H1 (cell line): ENCODE data around the gene HLA-DPA1. TPM values are rescaled to one million over a fixed set of nuclear protein-coding genes. Genes with fewer than 3 reads are reported as not detected.

ENCODE experiments used
- CTCF ChIA-PET: fragments of 300-600 bp; sonication (Branson Sonifier 250); formaldehyde crosslinking; loops from one replicate; lab custom pipeline; 2021; ENCODE audit not compliant: partially characterized antibody; lab: Charles Lee
- POLR2A ChIA-PET: fragments of 300-600 bp; sonication (Branson Sonifier 250); formaldehyde crosslinking; loops from one replicate; lab custom pipeline; 2021; ENCODE audit warnings: inconsistent platforms; ENCODE audit not compliant: partially characterized antibody; lab: Charles Lee
- DNase-seq, 2 experiments: peaks; one replicate each; pipeline versions ENCODE4 v3.0.0 to v3.0.0-alpha.2; 2010 to 2022; ENCODE audit warnings: low spot score in 2 of 2, low read depth in 1 of 2, mixed read lengths in 1 of 2
- FAIRE-seq: peaks from 2 replicates; lab custom pipeline; 2011; peaks lifted over from hg19 to GRCh38; lab: Jason Lieb, UNC
- H2AFZ ChIP-seq: 2 replicates; pipeline ENCODE4 v1.8.1; 2012; ENCODE audit warnings: low read length, inconsistent platforms
- H2AK5ac ChIP-seq: 2 replicates; pipeline ENCODE4 v1.6.1; 2013; ENCODE audit warnings: low read depth, low read length
- H2BK120ac ChIP-seq: replicated peaks from 2 replicates; pipeline ENCODE3; 2013; ENCODE audit warnings: low read depth, low read length, inconsistent platforms
- H2BK12ac ChIP-seq: 2 replicates; pipeline ENCODE4 v1.6.1; 2013; ENCODE audit warnings: low read depth, low read length
- H2BK15ac ChIP-seq: 2 replicates; pipeline ENCODE4 v1.6.1; 2013; ENCODE audit warnings: low read length
- H2BK20ac ChIP-seq: 2 replicates; pipeline ENCODE4 v1.6.1; 2013; ENCODE audit warnings: low read length
- H2BK5ac ChIP-seq: 2 replicates; pipeline ENCODE4 v1.6.1; 2013; ENCODE audit warnings: low read depth, low read length
- H3K14ac ChIP-seq: 2 replicates; pipeline ENCODE4 v1.6.1; 2013; ENCODE audit warnings: inconsistent platforms; ENCODE audit not compliant: insufficient read length
- H3K18ac ChIP-seq: 2 replicates; pipeline ENCODE4 v1.6.1; 2013; ENCODE audit warnings: low read length; ENCODE audit errors: extremely low read depth
- H3K23ac ChIP-seq: 2 replicates; pipeline ENCODE4 v1.6.1; 2013; ENCODE audit warnings: inconsistent platforms; ENCODE audit not compliant: insufficient read length
- H3K23me2 ChIP-seq: 2 replicates; pipeline ENCODE4 v1.6.1; 2013; ENCODE audit warnings: low read depth, low read length
- H3K27ac ChIP-seq: 2 replicates; pipeline ENCODE4 v1.6.1; 2011; ENCODE audit warnings: low read depth, low read length, inconsistent platforms
- H3K27me3 ChIP-seq, 4 experiments: replicated peaks in 1 of 4; 1 replicate in 1 of 4; 2 replicates in 3 of 4; pipeline versions ENCODE4 v1.6.1 to v1.8.1; 2011 to 2013; ENCODE audit warnings: low read length in 3 of 4, mild to moderate bottlenecking in 3 of 4, inconsistent platforms in 2 of 4, mixed read lengths in 2 of 4, moderate library complexity in 1 of 4; ENCODE audit not compliant: control insufficient read depth in 3 of 4, insufficient read depth in 3 of 4; ENCODE audit errors: extremely low read depth in 1 of 4
- H3K36me3 ChIP-seq, 4 experiments: 2 replicates each; pipeline versions ENCODE4 v1.6.1 to v1.8.1; 2011 to 2013; ENCODE audit warnings: mild to moderate bottlenecking in 4 of 4, low read length in 3 of 4, moderate library complexity in 2 of 4, control low read depth in 1 of 4, inconsistent platforms in 1 of 4; ENCODE audit not compliant: insufficient read depth in 4 of 4, control insufficient read depth in 2 of 4
- H3K4ac ChIP-seq: replicated peaks from 2 replicates; pipeline ENCODE3; 2013; ENCODE audit warnings: low read length, low read depth, mixed read lengths, inconsistent platforms; ENCODE audit not compliant: insufficient read length
- H3K4me1 ChIP-seq, 4 experiments: replicated peaks in 1 of 4; 1 replicate in 1 of 4; 2 replicates in 3 of 4; pipeline versions ENCODE4 v1.6.1 to v1.8.1; 2011 to 2013; ENCODE audit warnings: low read length in 3 of 4, inconsistent platforms in 2 of 4, mixed read lengths in 1 of 4; ENCODE audit not compliant: insufficient read depth in 4 of 4, control insufficient read depth in 3 of 4
- H3K4me2 ChIP-seq, 2 experiments: 2 replicates each; pipeline versions ENCODE4 v1.6.1 to v1.8.1; 2011 to 2013; ENCODE audit warnings: low read depth in 2 of 2, low read length in 2 of 2, control low read depth in 1 of 2, inconsistent platforms in 1 of 2, mild to moderate bottlenecking in 1 of 2; ENCODE audit not compliant: insufficient read depth in 1 of 2
- H3K4me3 ChIP-seq, 4 experiments: fragments of 200-600, 300-600 bp in 1 of 4; sonication (generic), shearing (Covaris generic), sonication (Bioruptor Twin) in 1 of 4; 2 replicates each; pipeline versions ENCODE4 v1.5.1 to v1.8.1; 2011 to 2016; ENCODE audit warnings: low read length in 4 of 4, low read depth in 3 of 4, control low read depth in 2 of 4, inconsistent platforms in 2 of 4, mild to moderate bottlenecking in 2 of 4, mixed read lengths in 1 of 4, moderate library complexity in 1 of 4; ENCODE audit not compliant: insufficient read depth in 2 of 4; ENCODE audit errors: extremely low read depth in 1 of 4
- H3K56ac ChIP-seq: replicated peaks from 2 replicates; pipeline ENCODE3; 2013; ENCODE audit warnings: low read depth, mild to moderate bottlenecking, mixed read lengths, low read length, inconsistent platforms; ENCODE audit not compliant: insufficient read length
- H3K79me1 ChIP-seq: 2 replicates; pipeline ENCODE4 v1.6.1; 2013; ENCODE audit warnings: low read depth, low read length, control low read depth
- H3K79me2 ChIP-seq, 2 experiments: 2 replicates each; pipeline versions ENCODE4 v1.6.1 to v1.8.1; 2012 to 2013; ENCODE audit warnings: low read length in 2 of 2, mild to moderate bottlenecking in 2 of 2, inconsistent platforms in 1 of 2; ENCODE audit not compliant: insufficient read depth in 2 of 2, control insufficient read depth in 1 of 2
- H3K9ac ChIP-seq, 4 experiments: replicated peaks in 1 of 4; 1 replicate in 1 of 4; 2 replicates in 3 of 4; pipeline versions ENCODE4 v1.6.1 to v1.8.1; 2011 to 2013; ENCODE audit warnings: low read depth in 3 of 4, low read length in 3 of 4, control low read depth in 2 of 4, mild to moderate bottlenecking in 2 of 4, moderate library complexity in 2 of 4, inconsistent platforms in 1 of 4; ENCODE audit errors: extremely low read depth in 1 of 4
- H3K9me3 ChIP-seq, 2 experiments: 2 replicates each; pipeline versions ENCODE4 v1.6.1 to v1.8.1; 2012 to 2013; ENCODE audit warnings: mild to moderate bottlenecking in 2 of 2, moderate library complexity in 2 of 2, control low read depth in 1 of 2, inconsistent platforms in 1 of 2, low read depth in 1 of 2, low read length in 1 of 2, mixed read lengths in 1 of 2; ENCODE audit not compliant: insufficient read depth in 2 of 2
- H4K20me1 ChIP-seq, 2 experiments: replicated peaks in 1 of 2; 2 replicates each; pipeline versions ENCODE3 to v1.8.1; 2011 to 2013; ENCODE audit warnings: inconsistent platforms in 2 of 2, low read length in 2 of 2, mild to moderate bottlenecking in 1 of 2; ENCODE audit not compliant: insufficient read depth in 2 of 2, control insufficient read depth in 1 of 2
- H4K5ac ChIP-seq: 2 replicates; pipeline ENCODE4 v1.6.1; 2013; ENCODE audit warnings: low read length, low read depth, mixed read lengths, inconsistent platforms; ENCODE audit not compliant: insufficient read length
- H4K8ac ChIP-seq: 2 replicates; pipeline ENCODE4 v1.8.0; 2013; ENCODE audit warnings: mild to moderate bottlenecking, moderate library complexity, low read length, inconsistent platforms; ENCODE audit not compliant: insufficient read depth; ENCODE audit errors: extremely low read depth
- H4K91ac ChIP-seq: replicated peaks from 2 replicates; pipeline ENCODE3; 2013; ENCODE audit warnings: low read length, mixed read lengths, inconsistent platforms; ENCODE audit not compliant: insufficient read length
- CTCF ChIP-seq, 3 experiments: IDR thresholded peaks; 1 replicate in 2 of 3; 2 replicates in 1 of 3; pipeline versions ENCODE4 v1.5.1 to v1.6.1; 2011; ENCODE audit warnings: low read length in 3 of 3, mild to moderate bottlenecking in 3 of 3, inconsistent platforms in 2 of 3, low read depth in 1 of 3, moderate library complexity in 1 of 3; ENCODE audit not compliant: insufficient read depth in 1 of 3; ENCODE audit errors: control extremely low read depth in 1 of 3
- POLR2A ChIP-seq, 2 experiments: IDR thresholded peaks; 1 replicate in 1 of 2; 2 replicates in 1 of 2; pipeline ENCODE4 v1.6.1; 2011; ENCODE audit warnings: low read depth in 2 of 2, low read length in 2 of 2, mild to moderate bottlenecking in 2 of 2; ENCODE audit errors: control extremely low read depth in 1 of 2
- POLR2AphosphoS5 ChIP-seq: IDR thresholded peaks from 2 replicates; pipeline ENCODE4 v1.6.1; 2011; ENCODE audit warnings: low read depth, low read length
- RAD21 ChIP-seq, 2 experiments: IDR thresholded peaks in 1 of 2; conservative IDR thresholded peaks in 1 of 2; 2 replicates each; pipeline ENCODE4 v1.6.1; 2011; ENCODE audit warnings: low read depth in 2 of 2, low read length in 2 of 2, improper control_type of control experiment in 1 of 2, inconsistent platforms in 1 of 2, mild to moderate bottlenecking in 1 of 2, moderate library complexity in 1 of 2
- RNF2 ChIP-seq: fragments of 200-900, 300-1000 bp; sonication (generic); IDR thresholded peaks from 2 replicates; pipeline ENCODE4 v1.7.1; 2016; ENCODE audit warnings: borderline replicate concordance, low read depth, mild to moderate bottlenecking, antibody characterized with exemption, low read length; ENCODE audit not compliant: poor library complexity, severe bottlenecking; ENCODE audit errors: missing control alignments
- RXRA ChIP-seq: IDR thresholded peaks from 2 replicates; pipeline ENCODE4 v1.6.1; 2011; ENCODE audit warnings: low read depth, mild to moderate bottlenecking, low read length, moderate library complexity; ENCODE audit not compliant: insufficient read depth
- TBP ChIP-seq: IDR thresholded peaks from 2 replicates; pipeline ENCODE4 v1.6.1; 2011; ENCODE audit warnings: low read depth, low read length, improper control_type of control experiment
- WGBS, 2 experiments: shearing (Covaris generic) in 1 of 2; methylation state at CpG; one replicate each; pipeline versions ENCODE4 v1.1.6 to v1.1.7; 2013 to 2015; ENCODE audit warnings: low lambda C conversion rate in 2 of 2, mixed read lengths in 2 of 2, inconsistent platforms in 1 of 2, low coverage in 1 of 2, missing lambda C conversion rate in 1 of 2; ENCODE audit not compliant: insufficient replicate concordance in 2 of 2, insufficient coverage in 1 of 2, insufficient read length in 1 of 2; ENCODE audit errors: extremely low coverage in 1 of 2, missing lambda C conversion rate in 1 of 2; 5-methylcytosine and 5-hydroxymethylcytosine counted together
- polyA plus RNA-seq, 7 experiments: library from polyadenylated mRNA; depleted of rRNA in 3 of 7; stranded (reverse) in 5 of 7; unstranded in 2 of 7; fragments of >200 nt in 5 of 7; fragments of 200-250 nt in 2 of 7; gene quantifications; 1 replicate in 5 of 7; 2 replicates in 1 of 7; 4 replicates in 1 of 7; pipeline versions ENCODE4 v1.2.1 to v1.2.3, GENCODE V29; 2011 to 2013; ENCODE audit warnings: missing spikeins in 2 of 7, mixed read lengths in 2 of 7
- total RNA-seq: library from RNA; stranded (reverse); fragmentation: NEBNext Ultra II Directional; extraction: Animal tissue kit (Norgen Biotek cat#: 25700); gene quantifications from 2 replicates; pipeline ENCODE4 v1.2.1, GENCODE V29; 2021

The HLA-DPA1 gene
- total and polyA plus RNA-seq, 2 of the 8 experiments (the other 6 are each of a cell fraction or from before 2014, with no cell fraction given), result 6.2 to 13.1 TPM

DNA sequence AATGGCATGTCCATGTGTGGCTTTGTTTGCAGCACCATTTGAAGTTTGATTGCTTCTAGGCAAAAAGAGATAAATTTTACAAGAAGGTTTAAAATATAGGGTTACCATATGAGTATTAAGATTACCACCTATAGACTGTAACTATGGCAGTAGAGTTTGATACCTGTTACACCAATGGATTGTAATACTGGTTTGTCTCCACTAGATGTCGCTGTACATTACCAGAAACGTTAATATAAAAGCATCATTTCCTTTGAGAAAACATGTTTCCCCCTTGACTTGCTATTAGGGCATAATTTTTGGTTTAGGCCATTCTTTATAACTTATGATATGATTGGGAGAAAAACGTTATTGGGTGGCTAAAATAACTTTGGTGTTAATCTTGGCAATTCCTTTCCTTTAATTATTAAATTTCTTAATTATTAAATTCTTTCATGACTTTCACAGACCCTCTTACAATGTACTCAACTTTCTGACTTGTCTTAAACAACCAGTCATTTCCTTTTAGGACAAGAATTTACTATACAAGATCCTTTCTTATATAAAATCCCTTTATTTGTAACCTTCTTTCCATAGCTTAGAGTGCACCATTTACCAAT lies 45.2 kb upstream of the HLA-DPA1 start:
- peak overlapping the region; percentile 98 for H3K27ac ChIP-seq
- peak overlapping the region; percentile 87 for H3K56ac ChIP-seq
- H2AFZ ChIP-seq, result no peak overlapping the region
- peak overlapping the region in 3 of 4 experiments; percentile 31 to 97 (median 74); a peak in 6 of 7 replicates for H3K9ac ChIP-seq
- peaks cover 10% of the 10 kb centered on the region for H3K23me2 ChIP-seq
- no peak overlapping the region for H3K14ac ChIP-seq
- H3K4ac ChIP-seq, result no peak overlapping the region
- H4K5ac ChIP-seq, result peak overlapping the region; percentile 79
- TF ChIP-seq TBP (0 out of 2 replicates have a peak, but pooled peaks have one; percentile 8), CTCF (IDR thresholded peaks at IDR 0.05; ENCODE audit: control extremely low read depth in 1 of 3, insufficient read depth in 1 of 3, low read depth in 1 of 3, low read length in 3 of 3) (peak in 2 of 3 experiments; percentile 26 to 69; a peak in 2 of 4 replicates), RNF2 (no peak), RAD21 (IDR thresholded peaks at IDR 0.05 in 1 of 2, conservative IDR thresholded peaks at IDR 0.05 in 1 of 2; ENCODE audit: low read depth in 2 of 2, low read length in 2 of 2) (peak; percentile 44), POLR2AphosphoS5 (peak; percentile 12; the same call in 1 of the 2 replicates), RXRA (no peak), POLR2A (IDR thresholded peaks at IDR 0.05; ENCODE audit: control extremely low read depth in 1 of 2, low read depth in 2 of 2, low read length in 2 of 2) (0 out of 3 replicates have a peak, but pooled peaks of 1 of the 2 experiments have one; percentile 17)
- peak overlapping the region; percentile 92 for H4K91ac ChIP-seq
- no peak overlapping the region for H2AK5ac ChIP-seq
- no peak overlapping the region for H2BK15ac ChIP-seq
- ChIA-PET CTCF (interaction anchor here (0.8 to 3.5 kb wide), 8 partner anchors 31 to 129 kb away, joined by 3 to 20 read pairs (median 9); no protein-coding TSS in a partner anchor), POLR2A (interaction anchor here (0.9 to 6.6 kb wide), 17 partner anchors 11 to 199 kb away, joined by 3 to 113 read pairs (median 6); partner anchors contain the start of genes B3GALT4, BRD2, HLA-DOA and RPS18)
- no peaks in the 10 kb centered on the region for H4K20me1 ChIP-seq
- H3K23ac ChIP-seq, result no peak overlapping the region
- peaks cover 14 to 19% of the 10 kb centered on the region in 2 experiments for H3K9me3 ChIP-seq
- FAIRE-seq (peak; percentile 48), DNase-seq (peak in 1 of 2 experiments; percentile 59)
- H3K79me2 ChIP-seq, result peaks cover 11 to 55% of the 10 kb centered on the region in 2 experiments; a peak in 3 of 4 replicates
- H2BK20ac ChIP-seq, result no peak overlapping the region; the same call in 1 of the 2 replicates
- H3K36me3 ChIP-seq, result peaks cover 0 to 22% (median 5%) of the 10 kb centered on the region in 4 experiments; a peak in 4 of 8 replicates
- peak overlapping the region; percentile 80 to 97 for H3K4me2 ChIP-seq
- WGBS, 2 experiments, result 0% methylated on average over 3 of the region's 3 CpGs; no CpG with 5 or more reads in 1 of the 2 experiments
- H2BK12ac ChIP-seq, result peak overlapping the region; percentile 50; the same call in 1 of the 2 replicates
- H2BK120ac ChIP-seq, result peak overlapping the region; percentile 97
- peak overlapping the region; percentile 97 for H2BK5ac ChIP-seq
- H3K27me3 ChIP-seq, result no peaks in the 10 kb centered on the region
- peak overlapping the region; percentile 82 to 96 (median 92) for H3K4me3 ChIP-seq
- no peaks in the 10 kb centered on the region for H3K79me1 ChIP-seq
- H3K4me1 ChIP-seq, result peaks cover 2 to 21% (median 9%) of the 10 kb centered on the region in 4 experiments; a peak in 6 of 7 replicates
- H3K18ac ChIP-seq, result peak overlapping the region; percentile 66
- H4K8ac ChIP-seq, result peak overlapping the region; percentile 72; the same call in 1 of the 2 replicates
